Effector memory CD8-positive, alpha-beta T cell (primary cell): ENCODE data around the gene RTEL1.

ENCODE experiments used
- ATAC-seq: fragments of 150-1000 bp; cut with Tn5 transposase; replicated peaks from 2 replicates; pipeline ENCODE4 v1.10.0; 2021; ENCODE audit warnings: mild to moderate bottlenecking, moderate library complexity
- DNase-seq, 3 experiments: peaks; one replicate each; pipeline ENCODE4 v3.0.0; 2021
- H3K27ac Mint-ChIP-seq, 2 donors: one replicate each; pipeline ENCODE4 v1.8.0; 2022; ENCODE audit warnings: mild to moderate bottlenecking in 2 of 2, mixed read lengths in 2 of 2, moderate library complexity in 2 of 2
- H3K27me3 Mint-ChIP-seq, 2 donors: one replicate each; pipeline ENCODE4 v1.8.0; 2022; ENCODE audit warnings: mixed read lengths in 2 of 2
- H3K36me3 Mint-ChIP-seq: one replicate; pipeline ENCODE4 v1.8.0; 2022; ENCODE audit warnings: mild to moderate bottlenecking, moderate library complexity, mixed read lengths; ENCODE audit not compliant: insufficient read depth
- H3K4me1 Mint-ChIP-seq, 2 donors: one replicate each; pipeline ENCODE4 v1.8.0; 2022; ENCODE audit warnings: low read depth in 2 of 2, mixed read lengths in 2 of 2
- H3K4me3 Mint-ChIP-seq, 2 donors: one replicate each; pipeline ENCODE4 v1.8.0; 2022; ENCODE audit warnings: mild to moderate bottlenecking in 2 of 2, mixed read lengths in 2 of 2, moderate library complexity in 2 of 2
- H3K9me3 Mint-ChIP-seq, 2 donors: one replicate each; pipeline ENCODE4 v1.8.0; 2022; ENCODE audit warnings: mixed read lengths in 2 of 2

Gene RTEL1

DNA sequence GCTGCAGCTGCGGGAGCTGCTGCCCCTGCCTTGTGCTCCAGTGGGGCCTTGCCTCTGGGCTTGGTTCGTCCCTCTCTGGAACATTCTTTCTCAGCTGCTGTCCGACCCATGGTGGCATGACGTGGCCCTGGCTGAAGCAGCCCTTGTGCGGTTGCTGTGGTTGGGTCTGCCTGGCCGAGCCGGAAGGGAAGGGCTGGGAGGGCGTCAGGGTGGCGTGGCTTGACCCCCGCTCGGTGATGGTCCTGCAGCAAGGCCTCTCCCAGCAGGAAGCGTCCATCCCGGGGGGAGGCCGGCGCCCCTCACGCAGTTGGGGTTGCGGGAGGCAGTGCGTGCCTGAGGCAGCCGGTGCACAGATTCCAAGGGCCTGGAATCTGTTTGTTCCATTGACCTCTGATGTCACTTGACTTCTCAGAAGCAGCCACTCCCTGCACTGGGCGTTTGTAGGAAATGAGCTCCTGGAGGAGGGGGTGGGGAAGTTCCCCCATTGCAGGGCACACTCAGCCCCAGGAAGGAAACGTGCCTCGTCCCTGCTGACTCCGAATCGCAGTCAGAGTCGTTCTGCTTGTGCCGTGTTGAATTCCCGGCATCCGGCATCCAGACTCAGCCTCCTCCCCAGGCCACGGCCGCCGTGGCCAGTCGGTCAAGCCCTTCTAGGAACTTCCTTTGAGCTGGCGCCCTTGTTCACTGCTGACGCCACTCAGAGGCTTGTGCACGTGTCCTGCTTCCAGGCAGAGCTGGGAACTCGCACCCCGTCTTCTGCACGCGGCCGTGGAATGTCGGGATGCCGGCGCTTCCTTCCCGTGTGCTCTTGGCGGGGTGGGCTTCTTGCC, 28.6 kb downstream of the RTEL1 start:
- H3K4me3 Mint-ChIP-seq: no peak overlapping the region
- no peaks in the 10 kb centered on the region for H3K27me3 Mint-ChIP-seq
- ATAC-seq (peak; percentile 51), DNase-seq (no peak)
- no peak overlapping the region for H3K27ac Mint-ChIP-seq
- H3K4me1 Mint-ChIP-seq: peaks cover 0 to 5% of the 10 kb centered on the region in 2 donors
- H3K9me3 Mint-ChIP-seq: no peaks in the 10 kb centered on the region
- H3K36me3 Mint-ChIP-seq: peaks cover 5% of the 10 kb centered on the region

GRCh38 chr20:63687419-63688178, 29.5 kb downstream of the RTEL1 start:
- no peak overlapping the region for H3K27ac Mint-ChIP-seq
- H3K4me1 Mint-ChIP-seq: peaks cover 0 to 5% of the 10 kb centered on the region in 2 donors
- peaks cover 14% of the 10 kb centered on the region for H3K36me3 Mint-ChIP-seq
- H3K9me3 Mint-ChIP-seq: no peaks in the 10 kb centered on the region
- H3K4me3 Mint-ChIP-seq: no peak overlapping the region
- DNase-seq (no peak), ATAC-seq (no peak)
- H3K27me3 Mint-ChIP-seq: no peaks in the 10 kb centered on the region

DNA sequence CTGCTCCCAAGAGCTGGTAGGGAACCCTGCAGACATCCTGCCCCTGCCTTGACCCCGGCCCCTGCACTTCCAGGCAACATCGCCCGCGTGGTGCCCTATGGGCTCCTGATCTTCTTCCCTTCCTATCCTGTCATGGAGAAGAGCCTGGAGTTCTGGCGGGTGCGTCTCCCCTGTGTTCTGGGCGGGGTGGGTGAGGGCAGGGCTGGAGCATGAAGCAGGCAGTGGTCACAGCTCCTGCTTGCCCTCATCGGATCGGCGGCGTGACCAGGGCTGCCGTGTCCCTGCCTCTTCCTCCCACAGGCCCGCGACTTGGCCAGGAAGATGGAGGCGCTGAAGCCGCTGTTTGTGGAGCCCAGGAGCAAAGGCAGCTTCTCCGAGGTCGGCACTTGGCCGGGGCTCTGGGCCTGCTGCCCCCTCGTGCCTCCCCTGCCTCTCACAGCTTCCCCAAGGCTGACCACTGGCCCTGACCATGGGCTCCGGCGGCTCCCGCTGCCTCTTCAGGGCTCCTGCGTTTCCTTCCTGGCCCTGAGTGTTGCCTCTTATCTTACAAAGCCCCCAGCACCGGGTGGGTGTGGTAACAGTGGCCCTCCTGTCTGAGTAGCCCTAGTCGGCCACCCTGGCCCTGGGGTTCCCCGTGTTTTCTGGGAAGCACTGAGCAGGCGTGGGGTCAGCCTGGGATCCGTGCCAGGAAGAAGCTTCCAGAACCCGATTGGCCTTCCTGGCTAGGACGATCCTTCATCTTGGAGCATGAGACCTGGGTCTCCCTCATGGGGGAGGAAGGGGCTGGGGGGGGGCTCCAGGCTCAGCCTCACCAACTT, 30.3 kb downstream of the RTEL1 start:
- no peaks in the 10 kb centered on the region for H3K9me3 Mint-ChIP-seq
- H3K36me3 Mint-ChIP-seq: peaks cover 22% of the 10 kb centered on the region
- peaks cover 0 to 5% of the 10 kb centered on the region in 2 donors for H3K4me1 Mint-ChIP-seq
- DNase-seq (no peak), ATAC-seq (no peak)
- H3K27ac Mint-ChIP-seq: no peak overlapping the region
- no peak overlapping the region for H3K4me3 Mint-ChIP-seq
- no peaks in the 10 kb centered on the region for H3K27me3 Mint-ChIP-seq

GRCh38 chr20:63689046-63690002, 31.2 kb downstream of the RTEL1 start:
- Mint-ChIP-seq H3K36me3 (peaks cover 31% of the 10 kb centered on the region), H3K27me3 (no peaks in the 10 kb centered on the region), H3K27ac (no peak overlapping the region), H3K4me1 (peaks cover 0 to 7% of the 10 kb centered on the region in 2 donors), H3K4me3 (no peak overlapping the region), H3K9me3 (no peaks in the 10 kb centered on the region)
- ATAC-seq (no peak), DNase-seq (no peak)

DNA sequence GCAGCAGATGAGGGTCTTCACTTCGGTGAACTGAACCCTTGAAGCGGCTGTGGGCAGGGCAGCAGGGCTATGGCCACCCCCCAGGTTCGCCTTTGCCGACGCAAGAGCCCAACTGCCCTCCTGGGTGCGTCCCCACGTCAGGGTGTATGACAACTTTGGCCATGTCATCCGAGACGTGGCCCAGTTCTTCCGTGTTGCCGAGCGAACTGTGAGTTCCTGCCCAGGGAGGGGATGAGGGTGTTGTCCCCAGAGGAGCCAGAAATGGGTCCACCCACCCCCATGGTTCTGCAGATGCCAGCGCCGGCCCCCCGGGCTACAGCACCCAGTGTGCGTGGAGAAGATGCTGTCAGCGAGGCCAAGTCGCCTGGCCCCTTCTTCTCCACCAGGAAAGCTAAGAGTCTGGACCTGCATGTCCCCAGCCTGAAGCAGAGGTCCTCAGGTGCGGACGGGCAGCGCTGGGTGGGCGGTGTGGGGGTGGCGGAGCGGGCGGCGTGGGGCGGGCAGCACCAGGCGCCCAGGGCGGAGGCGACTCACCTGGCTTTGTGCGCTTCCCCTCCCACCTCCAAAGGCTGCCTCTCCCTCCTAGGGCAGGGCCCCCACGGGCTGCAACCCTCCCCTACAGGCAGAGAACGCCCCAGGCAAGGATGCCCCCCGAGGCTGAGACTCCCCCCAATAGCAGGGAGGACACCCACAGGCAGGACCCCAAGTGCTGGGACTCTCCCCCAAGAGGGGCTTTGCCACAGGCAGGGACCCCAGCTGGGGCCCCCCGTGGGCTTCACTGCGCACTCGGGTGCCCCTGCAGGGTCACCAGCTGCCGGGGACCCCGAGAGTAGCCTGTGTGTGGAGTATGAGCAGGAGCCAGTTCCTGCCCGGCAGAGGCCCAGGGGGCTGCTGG, 32.1 kb downstream of the RTEL1 start:
- DNase-seq (no peak), ATAC-seq (no peak)
- H3K36me3 Mint-ChIP-seq: peaks cover 37% of the 10 kb centered on the region
- peaks cover 0 to 7% of the 10 kb centered on the region in 2 donors for H3K4me1 Mint-ChIP-seq
- no peaks in the 10 kb centered on the region for H3K27me3 Mint-ChIP-seq
- H3K9me3 Mint-ChIP-seq: no peaks in the 10 kb centered on the region
- no peak overlapping the region for H3K27ac Mint-ChIP-seq
- H3K4me3 Mint-ChIP-seq: no peak overlapping the region

DNA sequence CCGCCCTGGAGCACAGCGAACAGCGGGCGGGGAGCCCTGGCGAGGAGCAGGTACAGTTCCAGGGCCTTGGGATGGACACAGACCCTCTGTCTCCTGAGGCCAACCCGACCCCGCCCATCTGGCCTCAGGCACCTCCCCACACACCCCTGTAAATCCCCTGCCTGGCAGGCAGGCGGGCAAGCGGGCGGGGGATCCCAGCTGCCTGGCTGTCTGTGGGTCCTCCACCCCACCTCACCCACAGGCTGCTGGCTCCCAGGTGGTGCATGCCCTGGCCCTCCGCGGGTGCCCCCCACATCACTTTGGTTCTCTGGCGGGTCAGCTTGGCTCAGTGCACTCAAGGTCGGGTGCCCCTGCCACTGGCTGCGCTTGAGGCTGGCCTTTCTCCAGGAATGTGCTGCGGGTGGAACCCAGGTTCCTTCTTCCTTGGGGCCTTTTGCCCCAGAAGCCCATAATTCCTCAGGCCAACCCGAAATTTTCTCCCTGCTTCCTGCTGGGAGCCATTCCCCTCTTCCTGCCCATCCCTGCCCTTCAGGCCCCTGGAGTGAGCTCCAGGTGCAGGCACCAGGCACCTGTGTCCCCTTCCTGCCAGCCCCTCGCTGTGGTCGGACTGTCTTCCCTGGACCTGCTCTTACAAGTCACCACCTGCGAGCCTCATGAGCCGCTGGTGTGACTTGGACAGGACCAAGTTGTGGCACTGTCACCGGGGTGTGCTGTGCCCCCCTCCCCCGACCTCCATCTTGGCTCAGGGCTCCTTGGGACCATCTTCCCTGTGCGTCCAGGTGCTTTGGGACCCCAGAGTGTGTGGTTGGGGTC, 33.0 kb downstream of the RTEL1 start:
- Mint-ChIP-seq H3K9me3 (no peaks in the 10 kb centered on the region), H3K27ac (peak overlapping the region; percentile 8 to 22), H3K4me3 (no peak overlapping the region), H3K4me1 (peaks cover 0 to 7% of the 10 kb centered on the region in 2 donors), H3K36me3 (peaks cover 37% of the 10 kb centered on the region), H3K27me3 (no peaks in the 10 kb centered on the region)
- DNase-seq: no peak
- no peak for ATAC-seq

GRCh38 chr20:63691711-63692435, 33.8 kb downstream of the RTEL1 start:
- Mint-ChIP-seq H3K36me3 (peaks cover 37% of the 10 kb centered on the region), H3K27me3 (no peaks in the 10 kb centered on the region), H3K4me1 (peaks cover 0 to 6% of the 10 kb centered on the region in 2 donors), H3K9me3 (no peaks in the 10 kb centered on the region), H3K27ac (peak overlapping the region; percentile 22 to 97), H3K4me3 (no peak overlapping the region)
- DNase-seq (no peak), ATAC-seq (no peak)

GRCh38 chr20:63692436-63693082, 34.4 kb downstream of the RTEL1 start:
- peak overlapping the region in 1 of 2 donors; percentile 23 for H3K4me3 Mint-ChIP-seq
- H3K27me3 Mint-ChIP-seq: no peaks in the 10 kb centered on the region
- H3K9me3 Mint-ChIP-seq: no peaks in the 10 kb centered on the region
- no peak for ATAC-seq
- peak overlapping the region in 1 of 2 donors; percentile 97 for H3K27ac Mint-ChIP-seq
- H3K4me1 Mint-ChIP-seq: peaks cover 3 to 11% of the 10 kb centered on the region in 2 donors
- peaks cover 37% of the 10 kb centered on the region for H3K36me3 Mint-ChIP-seq
- no peak for DNase-seq

- Mint-ChIP-seq H3K27me3 (no peaks in the 10 kb centered on the region), H3K27ac (peak overlapping the region; percentile 82 to 97), H3K4me1 (peaks cover 3 to 14% of the 10 kb centered on the region in 2 donors), H3K9me3 (no peaks in the 10 kb centered on the region), H3K4me3 (peak overlapping the region; percentile 64 to 73), H3K36me3 (peaks cover 36% of the 10 kb centered on the region)
- ATAC-seq: no peak
- no peak for DNase-seq
These were observed 35.1 kb downstream of the RTEL1 start for GRCh38 chr20:63693083-63693732.
